Astrocyte (in vitro differentiated cells and primary cell): ENCODE measurements around the gene OR52B4.

Experiments used
- CTCF ChIP-seq: IDR thresholded peaks from 2 replicates; pipeline ENCODE4 v1.5.1; 2011; ENCODE audit warnings: low read depth, mild to moderate bottlenecking, inconsistent platforms, low read length, moderate library complexity; ENCODE audit not compliant: insufficient read depth
- EZH2 ChIP-seq: IDR thresholded peaks from 2 replicates; pipeline ENCODE4 v1.6.1; 2012; ENCODE audit warnings: mild to moderate bottlenecking, low read length, inconsistent platforms; ENCODE audit not compliant: insufficient read depth

- no peak for TF ChIP-seq CTCF
- no peak for TF ChIP-seq EZH2
These were observed 25.7 kb upstream of the OR52B4 start for GRCh38 chr11:4393858-4394223.
